ENCODE results near the gene MLEC.

MLEC gene

DNA sequence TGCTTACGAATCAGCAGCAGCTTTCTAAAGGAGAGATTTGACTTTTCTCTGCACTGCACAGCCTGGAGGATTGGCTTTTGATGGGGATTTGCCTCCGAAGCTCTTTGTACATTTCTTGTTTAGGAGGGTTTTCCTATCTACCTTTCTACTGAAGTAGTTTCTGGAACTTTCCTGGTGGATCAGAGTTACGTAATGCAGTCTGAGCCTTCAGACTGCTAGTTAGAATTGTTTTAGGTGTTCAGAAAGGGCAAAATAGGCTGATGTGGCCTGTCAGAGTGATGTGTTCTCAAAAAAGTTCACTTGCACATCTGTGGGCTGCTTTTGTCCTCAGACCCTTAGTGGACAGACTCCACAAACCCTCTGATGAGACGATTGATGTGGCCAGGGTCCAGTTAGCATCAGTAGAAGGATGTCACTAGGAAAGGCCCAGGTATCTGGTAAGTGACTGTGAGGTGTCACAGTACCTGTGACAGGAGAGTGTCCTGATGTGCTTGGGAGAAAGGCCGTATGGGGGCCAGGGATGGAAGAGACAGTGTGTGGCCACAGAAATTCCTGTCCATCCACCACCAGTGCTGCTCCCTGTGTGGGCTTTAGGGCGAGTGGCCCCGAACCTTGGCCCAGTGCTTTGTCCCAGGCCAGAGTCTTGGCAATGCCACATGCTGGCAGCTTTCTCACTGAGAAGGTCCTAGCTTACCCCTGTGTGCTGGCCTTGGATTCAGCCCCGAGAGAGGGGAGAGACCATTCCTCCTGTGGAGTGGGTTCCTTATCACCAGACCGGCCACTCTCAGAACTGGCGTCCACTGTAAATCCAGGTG is 34.2 kb downstream of the MLEC start:
- H3K27ac ChIP-seq (replicated peaks), result peak overlapping the region; percentile 49; the same call in 1 of the 2 replicates
- TF ChIP-seq SPI1 (IDR thresholded peaks at IDR 0.05; ENCODE audit: borderline replicate concordance, low read depth), result no peak
- TF ChIP-seq GABPA (IDR thresholded peaks at IDR 0.05; ENCODE audit: low read depth), result no peak
- TF ChIP-seq, protein P1, sequence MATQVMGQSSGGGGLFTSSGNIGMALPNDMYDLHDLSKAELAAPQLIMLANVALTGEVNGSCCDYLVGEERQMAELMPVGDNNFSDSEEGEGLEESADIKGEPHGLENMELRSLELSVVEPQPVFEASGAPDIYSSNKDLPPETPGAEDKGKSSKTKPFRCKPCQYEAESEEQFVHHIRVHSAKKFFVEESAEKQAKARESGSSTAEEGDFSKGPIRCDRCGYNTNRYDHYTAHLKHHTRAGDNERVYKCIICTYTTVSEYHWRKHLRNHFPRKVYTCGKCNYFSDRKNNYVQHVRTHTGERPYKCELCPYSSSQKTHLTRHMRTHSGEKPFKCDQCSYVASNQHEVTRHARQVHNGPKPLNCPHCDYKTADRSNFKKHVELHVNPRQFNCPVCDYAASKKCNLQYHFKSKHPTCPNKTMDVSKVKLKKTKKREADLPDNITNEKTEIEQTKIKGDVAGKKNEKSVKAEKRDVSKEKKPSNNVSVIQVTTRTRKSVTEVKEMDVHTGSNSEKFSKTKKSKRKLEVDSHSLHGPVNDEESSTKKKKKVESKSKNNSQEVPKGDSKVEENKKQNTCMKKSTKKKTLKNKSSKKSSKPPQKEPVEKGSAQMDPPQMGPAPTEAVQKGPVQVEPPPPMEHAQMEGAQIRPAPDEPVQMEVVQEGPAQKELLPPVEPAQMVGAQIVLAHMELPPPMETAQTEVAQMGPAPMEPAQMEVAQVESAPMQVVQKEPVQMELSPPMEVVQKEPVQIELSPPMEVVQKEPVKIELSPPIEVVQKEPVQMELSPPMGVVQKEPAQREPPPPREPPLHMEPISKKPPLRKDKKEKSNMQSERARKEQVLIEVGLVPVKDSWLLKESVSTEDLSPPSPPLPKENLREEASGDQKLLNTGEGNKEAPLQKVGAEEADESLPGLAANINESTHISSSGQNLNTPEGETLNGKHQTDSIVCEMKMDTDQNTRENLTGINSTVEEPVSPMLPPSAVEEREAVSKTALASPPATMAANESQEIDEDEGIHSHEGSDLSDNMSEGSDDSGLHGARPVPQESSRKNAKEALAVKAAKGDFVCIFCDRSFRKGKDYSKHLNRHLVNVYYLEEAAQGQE (IDR thresholded peaks at IDR 0.05; ENCODE audit: insufficient replicate concordance, low read depth), result no peak
- TF ChIP-seq, protein P2, sequence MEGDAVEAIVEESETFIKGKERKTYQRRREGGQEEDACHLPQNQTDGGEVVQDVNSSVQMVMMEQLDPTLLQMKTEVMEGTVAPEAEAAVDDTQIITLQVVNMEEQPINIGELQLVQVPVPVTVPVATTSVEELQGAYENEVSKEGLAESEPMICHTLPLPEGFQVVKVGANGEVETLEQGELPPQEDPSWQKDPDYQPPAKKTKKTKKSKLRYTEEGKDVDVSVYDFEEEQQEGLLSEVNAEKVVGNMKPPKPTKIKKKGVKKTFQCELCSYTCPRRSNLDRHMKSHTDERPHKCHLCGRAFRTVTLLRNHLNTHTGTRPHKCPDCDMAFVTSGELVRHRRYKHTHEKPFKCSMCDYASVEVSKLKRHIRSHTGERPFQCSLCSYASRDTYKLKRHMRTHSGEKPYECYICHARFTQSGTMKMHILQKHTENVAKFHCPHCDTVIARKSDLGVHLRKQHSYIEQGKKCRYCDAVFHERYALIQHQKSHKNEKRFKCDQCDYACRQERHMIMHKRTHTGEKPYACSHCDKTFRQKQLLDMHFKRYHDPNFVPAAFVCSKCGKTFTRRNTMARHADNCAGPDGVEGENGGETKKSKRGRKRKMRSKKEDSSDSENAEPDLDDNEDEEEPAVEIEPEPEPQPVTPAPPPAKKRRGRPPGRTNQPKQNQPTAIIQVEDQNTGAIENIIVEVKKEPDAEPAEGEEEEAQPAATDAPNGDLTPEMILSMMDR (IDR thresholded peaks at IDR 0.05; ENCODE audit: insufficient read depth, low read length), result no peak
- TF ChIP-seq POLR2AphosphoS5 (IDR thresholded peaks at IDR 0.05; ENCODE audit: low read depth), result no peak

DNA sequence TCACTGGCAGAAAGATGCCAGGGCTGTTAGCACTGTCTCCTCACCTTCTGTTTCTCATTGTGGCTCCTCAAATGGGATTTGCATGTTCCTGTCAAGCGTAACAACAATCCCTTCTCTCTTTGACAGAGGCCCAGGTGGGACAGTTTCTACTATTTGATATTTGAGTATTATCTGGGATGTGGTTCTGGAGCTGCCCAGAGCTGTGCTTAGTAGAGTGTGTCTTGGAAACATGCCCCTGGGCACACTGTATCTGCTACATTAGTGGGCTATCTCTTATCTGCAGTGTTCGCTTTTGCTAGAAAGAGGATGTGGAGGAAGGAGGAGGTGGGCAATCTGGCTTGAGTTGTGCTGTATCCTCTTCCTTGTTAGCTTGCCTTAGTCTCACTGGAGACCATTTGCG is 34.9 kb downstream of the MLEC start:
- H3K27ac ChIP-seq (replicated peaks), result no peak overlapping the region

More for the DNA sequence above, 34.2 kb downstream of the MLEC start:
- H3K27me3 ChIP-seq (ENCODE audit: insufficient read depth, poor library complexity, severe bottlenecking), result no peaks in the 10 kb centered on the region
- no peak for DNase-seq (ENCODE audit: low read depth in 1 of 2, low spot score in 1 of 2)
- H3K4me3 ChIP-seq (replicated peaks; ENCODE audit: insufficient read depth, low read length), result no peak overlapping the region

DNA sequence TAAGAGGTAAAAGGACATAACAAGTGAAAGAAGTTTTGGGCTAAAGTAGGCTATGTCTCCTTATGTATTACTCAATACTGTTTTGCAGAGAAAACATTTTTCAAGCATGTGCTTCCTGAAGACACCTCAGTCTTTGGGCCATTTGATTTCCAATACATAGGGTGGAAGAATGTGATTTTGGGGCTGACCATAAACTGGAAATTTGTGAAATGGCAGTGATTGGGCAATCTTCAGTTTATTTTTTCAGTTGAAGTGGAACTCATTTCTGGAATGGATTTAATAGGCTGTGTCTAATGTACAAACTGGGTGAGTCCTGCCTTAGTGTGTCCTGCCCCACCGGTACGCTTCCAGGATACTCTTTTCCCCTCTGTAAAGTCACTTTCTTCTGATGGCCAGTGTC is 35.8 kb downstream of the MLEC start:
- H3K27ac ChIP-seq (replicated peaks), result no peak overlapping the region
- H3K4me3 ChIP-seq (replicated peaks; ENCODE audit: insufficient read depth, low read length), result no peak overlapping the region
- no peak for TF ChIP-seq POLR2AphosphoS5 (IDR thresholded peaks at IDR 0.05; ENCODE audit: low read depth)
- TF ChIP-seq SPI1 (IDR thresholded peaks at IDR 0.05; ENCODE audit: borderline replicate concordance, low read depth), result no peak
- TF ChIP-seq, protein P2 (IDR thresholded peaks at IDR 0.05; ENCODE audit: insufficient read depth, low read length), result no peak
- no peak for TF ChIP-seq GABPA (IDR thresholded peaks at IDR 0.05; ENCODE audit: low read depth)
- TF ChIP-seq, protein P1 (IDR thresholded peaks at IDR 0.05; ENCODE audit: insufficient replicate concordance, low read depth), result no peak
- no peak for DNase-seq (ENCODE audit: low read depth in 1 of 2, low spot score in 1 of 2)
- no peaks in the 10 kb centered on the region for H3K27me3 ChIP-seq (ENCODE audit: insufficient read depth, poor library complexity, severe bottlenecking)

More for the DNA sequence above, 34.9 kb downstream of the MLEC start:
- H3K27me3 ChIP-seq (ENCODE audit: insufficient read depth, poor library complexity, severe bottlenecking), result no peaks in the 10 kb centered on the region
- TF ChIP-seq GABPA (IDR thresholded peaks at IDR 0.05; ENCODE audit: low read depth) (no peak), SPI1 (IDR thresholded peaks at IDR 0.05; ENCODE audit: borderline replicate concordance, low read depth) (no peak), POLR2AphosphoS5 (IDR thresholded peaks at IDR 0.05; ENCODE audit: low read depth) (no peak)
- TF ChIP-seq, protein P2 (IDR thresholded peaks at IDR 0.05; ENCODE audit: insufficient read depth, low read length), result no peak
- TF ChIP-seq, protein P1 (IDR thresholded peaks at IDR 0.05; ENCODE audit: insufficient replicate concordance, low read depth), result no peak
- DNase-seq (ENCODE audit: low read depth in 1 of 2, low spot score in 1 of 2), result no peak
- H3K4me3 ChIP-seq (replicated peaks; ENCODE audit: insufficient read depth, low read length), result no peak overlapping the region
